Stomach (tissue), 4 donors: ENCODE data around the gene PPP1R12A.

Experiments
- CTCF ChIP-seq, 7 experiments: fragments of 450-650 bp in 4 of 7; fragments of 200-600 bp in 3 of 7; sonication (generic) in 3 of 7; IDR thresholded peaks; one replicate each; pipeline ENCODE4 v1.5.1; 2016 to 2019; ENCODE audit warnings: antibody characterized with exemption in 7 of 7, control low read depth in 2 of 7, mild to moderate bottlenecking in 1 of 7
- EP300 ChIP-seq: sonication (generic); formaldehyde crosslinking; IDR thresholded peaks from one replicate; pipeline ENCODE4 v1.6.1; 2017; ENCODE audit warnings: antibody characterized with exemption
- POLR2A ChIP-seq, 4 donors: fragments of 450-650 bp; IDR thresholded peaks; one replicate each; pipeline ENCODE4 v1.6.1; 2016; ENCODE audit warnings: antibody characterized with exemption in 4 of 4, control low read depth in 2 of 4, mild to moderate bottlenecking in 1 of 4, moderate library complexity in 1 of 4
- POLR2AphosphoS5 ChIP-seq, 3 donors: sonication (generic); formaldehyde crosslinking; IDR thresholded peaks; one replicate each; pipeline ENCODE4 v1.6.1; 2016; ENCODE audit warnings: antibody characterized with exemption in 3 of 3

- TF ChIP-seq POLR2AphosphoS5 (IDR thresholded peaks at IDR 0.05), result no peak
- no peak for TF ChIP-seq CTCF (IDR thresholded peaks at IDR 0.05)
- no peak for TF ChIP-seq POLR2A (IDR thresholded peaks at IDR 0.05)
- no peak for TF ChIP-seq EP300
Measured at GRCh38 chr12:79778802-79779448, 156.0 kb downstream of the PPP1R12A start.
